Activated CD8-positive, alpha-beta memory T cell treated with anti-CD3 and anti-CD28 coated beads, Interleukin-2, amount 50 U/mL, for 1 hour (primary cell): ENCODE results near the gene NR6A1.

Source experiments
- DNase-seq: peaks from one replicate; pipeline ENCODE4 v3.0.0-alpha.2; 2020; ENCODE audit errors: extremely low read depth

Gene NR6A1

GRCh38 chr9:124688238-124688904 is 82.7 kb downstream of the NR6A1 start:
- DNase-seq, result no peak

GRCh38 chr9:124686918-124687317 is 84.2 kb downstream of the NR6A1 start:
- DNase-seq, result no peak

- DNase-seq, result no peak
Observed at GRCh38 chr9:124685217-124685616, 85.9 kb downstream of the NR6A1 start.

GRCh38 chr9:124684169-124684568 is 86.9 kb downstream of the NR6A1 start:
- no peak for DNase-seq

GRCh38 chr9:124683043-124683442 is 88.1 kb downstream of the NR6A1 start:
- DNase-seq, result no peak

GRCh38 chr9:124680714-124681390 is 90.3 kb downstream of the NR6A1 start:
- no peak for DNase-seq

GRCh38 chr9:124680049-124680448 is 91.1 kb downstream of the NR6A1 start:
- no peak for DNase-seq

- no peak for DNase-seq
Observed at GRCh38 chr9:124676159-124676551, 95.0 kb downstream of the NR6A1 start.

- no peak for DNase-seq
Observed at GRCh38 chr9:124675261-124676158, 95.6 kb downstream of the NR6A1 start.

- DNase-seq, result no peak
Observed at GRCh38 chr9:124674651-124675050, 96.5 kb downstream of the NR6A1 start.

- DNase-seq, result no peak
Observed at GRCh38 chr9:124673063-124673462, 98.0 kb downstream of the NR6A1 start.

- DNase-seq, result no peak
Observed at GRCh38 chr9:124671861-124672260, 99.2 kb downstream of the NR6A1 start.

GRCh38 chr9:124666642-124667041 is 104.5 kb downstream of the NR6A1 start:
- no peak for DNase-seq

- no peak for DNase-seq
Observed at GRCh38 chr9:124665391-124666058, 105.6 kb downstream of the NR6A1 start.

- no peak for DNase-seq
Observed at GRCh38 chr9:124664143-124664542, 107.0 kb downstream of the NR6A1 start.

- no peak for DNase-seq
Observed at GRCh38 chr9:124663046-124663961, 107.8 kb downstream of the NR6A1 start.

GRCh38 chr9:124662561-124662960 is 108.5 kb downstream of the NR6A1 start:
- no peak for DNase-seq

- no peak for DNase-seq
Observed at GRCh38 chr9:124661271-124661670, 109.8 kb downstream of the NR6A1 start.

- DNase-seq, result no peak
Observed at GRCh38 chr9:124660341-124660801, 110.7 kb downstream of the NR6A1 start.

- DNase-seq, result no peak
Observed at GRCh38 chr9:124659099-124659659, 111.9 kb downstream of the NR6A1 start.
